Epidermal melanocyte (primary cell): Measurements from ENCODE around the gene NEBL.

ENCODE experiments used
- DNase-seq: peaks from one replicate; pipeline ENCODE4 v3.0.0; 2011; ENCODE audit warnings: low spot score; ENCODE audit not compliant: insufficient read length

NEBL gene

DNA sequence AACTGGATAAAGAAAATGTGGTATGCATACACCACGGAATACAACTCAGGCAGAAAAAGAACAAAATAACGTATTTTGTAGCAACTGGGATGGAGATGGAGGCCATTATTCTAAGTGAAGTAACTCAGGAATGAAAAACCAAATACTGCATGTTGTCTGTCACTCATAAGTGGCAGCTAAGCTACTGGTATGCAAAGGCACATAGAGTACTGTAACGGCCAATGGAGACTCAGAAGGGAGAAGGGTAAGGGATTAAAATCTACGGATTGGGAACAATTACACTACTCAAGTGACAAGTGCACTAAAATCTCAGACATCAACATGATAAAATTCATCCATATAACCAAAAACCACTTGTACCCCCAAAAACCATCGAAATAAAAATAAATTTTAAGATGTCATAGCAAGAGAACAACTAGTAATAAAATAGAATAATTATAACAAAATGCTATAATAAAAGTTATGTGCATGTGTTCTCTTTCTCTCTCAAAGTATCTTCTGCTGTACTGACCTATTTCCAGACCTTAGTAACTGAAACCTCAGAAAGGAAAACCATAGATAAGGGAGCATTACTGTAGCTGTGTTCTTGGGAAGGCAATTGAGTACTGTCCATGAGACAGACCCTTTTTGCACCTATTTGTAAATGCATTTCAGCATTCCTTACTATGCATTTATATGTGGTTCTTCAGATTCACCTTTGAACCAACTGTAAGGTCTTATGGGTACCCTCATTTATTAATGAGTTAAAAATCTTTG lies 6.7 kb upstream of the NEBL start:
- DNase-seq, result no peak

DNA sequence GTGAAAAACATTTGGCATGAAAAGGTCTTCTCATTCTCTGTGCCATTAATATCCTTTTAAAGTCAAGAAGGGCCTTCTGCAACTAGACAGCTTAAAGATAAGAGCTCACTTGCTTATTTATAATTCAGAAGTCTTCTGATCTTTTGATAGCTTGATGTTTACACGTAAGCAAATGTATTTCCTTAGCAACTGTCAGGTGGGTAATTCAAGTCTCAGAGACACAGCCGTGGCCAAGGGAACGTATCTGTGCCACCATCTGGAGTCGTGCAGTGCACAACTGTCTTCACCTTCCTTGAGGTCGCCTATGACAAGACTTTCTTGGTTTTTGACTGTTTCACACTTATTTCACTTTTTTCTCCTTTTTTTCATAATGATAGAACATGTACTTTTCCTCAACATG lies 4.0 kb upstream of the NEBL start:
- no peak for DNase-seq

DNA sequence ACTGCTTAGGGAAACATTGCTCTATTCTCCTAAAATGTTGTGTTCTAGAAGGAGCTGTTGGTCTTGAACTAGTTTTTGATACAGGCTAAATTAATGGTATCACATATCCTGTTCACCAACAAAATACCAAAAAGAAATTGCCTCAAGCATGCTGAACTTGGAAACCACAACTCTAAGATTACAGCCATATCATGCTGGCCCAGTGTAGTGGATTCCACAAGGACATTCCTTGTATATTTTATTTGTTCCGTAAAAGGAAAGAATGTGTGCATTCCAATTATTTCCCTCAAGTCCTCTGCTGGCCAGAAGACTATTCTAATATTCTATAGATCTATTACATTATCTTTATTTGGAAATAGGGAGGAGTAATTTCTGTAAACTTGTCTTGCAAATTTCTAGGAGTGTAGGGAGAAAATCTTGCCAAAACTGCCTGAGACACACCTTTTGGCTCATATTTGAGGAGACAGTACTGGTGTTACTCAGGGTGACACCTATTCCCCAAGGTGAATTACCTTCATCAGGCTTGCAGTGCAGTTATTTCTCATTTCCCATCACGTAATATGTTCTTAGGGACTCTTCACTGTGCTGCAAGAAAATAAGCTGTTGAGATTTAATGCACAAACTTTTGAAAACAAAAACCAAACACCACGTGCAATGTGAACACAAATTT lies 1.9 kb upstream of the NEBL start:
- no peak for DNase-seq

DNA sequence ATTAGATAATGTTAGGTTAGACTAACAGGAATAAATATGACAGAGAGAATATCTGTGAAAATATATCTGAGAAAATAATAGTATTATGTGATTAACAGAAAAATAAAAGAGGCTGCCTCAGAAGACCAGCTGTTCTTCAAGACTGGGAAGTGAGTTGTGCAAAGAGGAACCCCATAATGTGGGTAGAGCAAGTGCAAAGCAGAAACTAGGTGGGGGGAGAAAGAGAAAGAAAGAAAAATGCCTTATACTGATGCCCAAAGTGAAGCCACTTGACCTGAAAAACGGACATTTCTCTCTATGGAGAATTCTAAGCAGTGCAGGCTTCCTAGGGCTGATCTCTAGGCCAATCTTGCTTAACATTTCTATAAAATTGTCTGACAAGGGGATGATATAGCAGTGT lies 3.8 kb downstream of the NEBL start:
- no peak for DNase-seq

DNA sequence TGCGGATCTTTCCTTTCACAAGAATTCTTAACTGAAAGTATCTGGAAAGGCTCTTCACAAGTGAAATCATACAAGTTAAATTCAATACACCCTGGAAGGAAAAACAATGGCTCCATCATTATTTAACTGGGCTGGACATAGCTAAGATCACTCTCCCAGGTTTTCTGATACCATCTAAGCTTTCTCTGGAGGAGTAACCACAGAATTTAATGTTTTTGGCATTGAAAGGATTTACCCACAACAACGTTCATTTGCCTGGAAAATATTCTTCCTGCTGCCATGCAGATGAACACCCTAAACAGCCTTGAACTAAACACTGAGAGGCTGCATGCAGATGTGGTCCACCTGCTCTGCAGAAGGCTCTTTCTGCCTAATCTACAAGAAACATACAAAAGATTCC lies 4.3 kb downstream of the NEBL start:
- DNase-seq, result no peak

DNA sequence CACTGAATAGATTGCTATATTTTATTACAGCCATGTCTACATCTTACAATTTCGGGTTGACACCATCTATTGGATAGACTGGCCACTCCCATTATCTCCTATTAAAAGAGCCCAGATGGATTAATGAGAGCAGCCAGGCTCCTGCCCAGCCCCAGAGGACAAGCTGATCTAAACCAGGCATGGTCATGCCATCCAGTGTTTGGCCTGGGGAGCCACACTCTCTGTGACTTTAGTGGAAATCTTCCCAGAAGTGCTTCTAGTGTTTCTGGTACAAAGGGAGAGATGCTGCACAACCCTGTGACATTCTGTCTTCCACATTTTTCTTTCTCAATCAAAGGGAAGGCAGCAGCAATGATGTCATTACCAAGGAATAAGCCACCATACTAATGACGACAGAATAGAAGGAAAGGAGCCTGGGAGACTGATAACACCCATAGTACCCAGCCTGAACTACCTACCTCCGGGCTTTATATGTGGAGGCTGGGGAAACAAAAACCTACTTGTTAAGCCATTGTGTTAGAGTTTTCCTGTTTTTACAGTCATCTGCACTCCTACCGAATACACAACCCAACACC lies 5.0 kb downstream of the NEBL start:
- DNase-seq, result no peak

DNA sequence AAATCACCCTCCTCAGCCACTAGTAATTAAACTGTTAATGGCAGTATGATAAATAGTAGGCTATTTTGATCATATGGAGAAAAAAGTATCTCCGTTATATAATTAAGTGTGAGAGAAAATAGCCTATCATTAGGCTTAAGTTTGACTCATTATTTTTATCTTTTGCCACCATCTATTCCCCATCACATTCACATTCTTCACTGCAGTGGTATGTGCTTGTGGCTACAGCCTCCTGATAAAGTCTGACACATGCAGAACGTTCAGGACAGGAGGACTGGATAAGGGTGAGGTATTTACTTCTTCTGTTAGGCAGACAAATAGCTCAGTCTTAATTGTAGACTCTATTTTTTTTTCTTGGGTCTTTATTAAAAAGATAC lies 5.8 kb downstream of the NEBL start:
- no peak for DNase-seq

DNA sequence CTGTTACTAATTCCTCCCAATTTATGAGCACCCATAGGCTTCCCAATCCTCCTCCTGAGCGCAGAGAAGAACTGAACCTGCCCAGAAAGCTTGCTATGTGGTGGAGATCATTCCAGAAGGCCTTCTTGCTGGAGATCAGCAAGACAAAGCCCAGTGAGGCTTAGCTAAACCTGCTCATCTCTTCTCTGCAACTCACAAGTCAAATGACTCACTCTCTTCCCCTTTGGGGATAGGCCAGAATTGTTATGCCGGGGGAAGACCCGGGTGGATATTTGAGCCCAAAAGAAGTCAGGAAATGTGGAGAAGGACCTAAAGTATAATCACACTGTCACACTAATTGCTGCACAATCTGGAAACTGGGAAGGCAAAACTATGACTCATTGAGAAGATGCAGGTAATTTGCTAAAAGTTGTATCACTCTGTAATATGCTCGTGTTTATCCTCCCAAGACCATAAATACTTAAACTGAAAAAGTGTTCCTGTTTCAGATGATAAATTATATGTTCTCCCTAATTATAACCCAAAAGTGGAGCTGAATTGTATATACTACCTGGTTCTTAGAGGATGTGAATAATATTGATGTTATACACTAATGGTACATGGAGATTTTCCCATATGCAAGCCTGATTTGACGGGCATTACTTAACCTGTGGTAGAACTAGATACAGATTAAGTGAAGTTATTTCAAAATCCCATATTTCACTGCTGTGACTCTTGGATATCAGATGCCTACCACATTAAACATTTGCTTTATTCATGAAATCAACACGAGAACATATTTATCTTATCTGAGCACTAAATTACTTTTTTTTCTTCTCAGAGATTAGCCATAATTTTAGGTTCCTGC lies 6.4 kb downstream of the NEBL start:
- no peak for DNase-seq

DNA sequence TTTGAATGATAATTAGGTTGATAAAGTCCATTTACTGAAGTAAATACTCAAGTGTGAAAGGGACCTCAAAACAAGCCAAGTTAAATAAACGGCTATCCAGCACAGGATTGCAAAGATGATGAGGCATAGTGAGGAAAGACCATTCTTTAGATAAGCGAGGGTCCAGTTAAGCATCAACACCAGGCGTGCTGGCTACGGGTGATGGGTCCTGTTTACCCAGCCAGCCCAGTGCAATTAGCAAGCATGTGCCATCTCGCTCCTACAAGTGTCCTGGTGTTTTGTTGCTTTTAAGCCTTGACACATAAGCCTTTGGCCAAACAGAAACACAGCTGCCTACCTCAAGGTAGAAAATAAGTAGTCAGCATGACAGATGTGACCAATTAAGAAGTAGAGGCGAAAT lies 7.1 kb downstream of the NEBL start:
- no peak for DNase-seq

DNA sequence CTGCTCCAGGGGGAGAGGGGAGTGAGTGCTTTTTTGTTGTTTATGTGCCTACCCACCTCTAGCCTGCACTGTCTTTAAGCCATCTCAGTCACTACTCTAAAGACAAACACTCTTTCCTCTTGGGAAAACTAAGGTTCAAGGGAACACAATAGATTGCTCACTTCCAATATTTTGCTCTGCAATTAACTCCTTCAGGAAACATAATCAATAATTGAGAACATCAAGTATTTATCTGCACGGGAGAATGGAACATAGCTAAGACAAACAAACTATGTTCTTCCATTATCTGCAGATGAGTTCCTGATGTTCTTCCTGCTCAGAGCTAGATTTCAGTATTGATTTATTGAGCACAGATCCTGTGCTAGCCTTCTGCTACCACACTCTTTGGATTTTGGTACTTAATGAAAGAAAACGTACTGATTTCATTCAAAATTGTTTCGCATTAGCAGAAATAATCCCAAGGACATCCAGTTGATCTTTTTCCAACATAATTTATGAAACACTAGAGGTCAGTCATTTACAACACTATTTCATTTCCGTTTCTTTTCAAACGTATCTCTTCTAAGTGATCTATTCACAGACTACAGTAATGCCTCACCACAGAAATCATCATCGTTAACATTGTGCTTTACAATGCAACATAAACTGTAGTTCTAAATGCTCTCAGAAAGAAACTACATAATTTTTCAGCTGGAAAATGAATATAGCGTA lies 8.3 kb downstream of the NEBL start:
- DNase-seq, result no peak

DNA sequence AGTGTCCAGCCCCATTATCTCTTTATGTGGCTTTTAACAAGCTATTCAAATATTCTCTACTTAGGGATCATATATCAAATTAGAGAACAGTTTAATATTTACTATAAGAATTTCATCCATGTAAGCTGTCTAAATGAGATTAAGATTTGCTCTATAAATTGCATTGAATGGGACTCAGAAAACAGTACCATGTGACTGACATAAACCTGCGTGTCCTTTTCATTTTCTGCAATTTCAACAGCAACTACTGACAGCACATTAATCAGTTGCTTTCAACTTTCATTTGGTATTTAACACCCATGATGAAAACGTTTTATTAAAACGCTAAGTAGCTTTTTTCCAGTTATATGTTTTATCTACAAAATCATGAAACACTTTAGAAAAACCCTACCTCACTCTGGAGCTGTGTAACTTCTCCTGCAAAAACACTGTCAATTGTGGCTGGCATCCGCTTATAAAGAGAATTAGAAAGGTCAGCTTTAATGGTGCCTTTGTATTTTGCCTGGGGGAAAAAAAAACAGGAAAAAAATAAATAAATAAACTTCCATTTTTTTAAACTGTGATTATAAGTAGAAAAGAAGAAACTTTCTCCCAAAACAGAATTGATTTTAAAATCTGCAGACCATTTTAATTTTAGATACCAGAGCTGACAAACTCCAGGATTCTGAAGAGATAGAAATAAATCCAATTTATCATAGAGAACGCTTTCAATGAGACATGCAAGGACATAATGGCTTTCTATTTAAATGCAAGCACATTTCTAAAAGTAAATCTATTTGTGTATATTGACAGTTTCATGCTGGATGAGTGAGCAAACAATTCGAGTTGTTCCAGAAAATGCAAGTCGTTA lies 9.2 kb downstream of the NEBL start:
- DNase-seq, result no peak

DNA sequence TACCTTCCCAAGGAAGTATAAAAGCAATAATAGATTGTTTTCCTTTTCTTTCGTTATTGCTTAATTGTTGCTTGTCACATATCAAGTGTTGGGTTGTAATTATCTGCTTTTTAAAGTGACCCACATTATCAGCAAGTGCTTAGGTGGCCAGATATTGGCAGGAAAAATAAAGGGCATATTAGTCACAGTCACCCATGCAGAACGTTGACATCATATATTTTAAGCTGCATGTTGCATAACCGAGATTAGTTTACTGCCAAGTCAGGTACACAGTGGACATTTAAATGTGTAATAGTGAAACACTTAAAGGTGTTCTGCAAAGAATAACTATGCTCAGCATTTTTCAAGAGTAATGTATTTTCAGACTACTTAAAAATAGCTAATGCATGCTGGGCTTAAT lies 11.4 kb downstream of the NEBL start:
- DNase-seq, result no peak

DNA sequence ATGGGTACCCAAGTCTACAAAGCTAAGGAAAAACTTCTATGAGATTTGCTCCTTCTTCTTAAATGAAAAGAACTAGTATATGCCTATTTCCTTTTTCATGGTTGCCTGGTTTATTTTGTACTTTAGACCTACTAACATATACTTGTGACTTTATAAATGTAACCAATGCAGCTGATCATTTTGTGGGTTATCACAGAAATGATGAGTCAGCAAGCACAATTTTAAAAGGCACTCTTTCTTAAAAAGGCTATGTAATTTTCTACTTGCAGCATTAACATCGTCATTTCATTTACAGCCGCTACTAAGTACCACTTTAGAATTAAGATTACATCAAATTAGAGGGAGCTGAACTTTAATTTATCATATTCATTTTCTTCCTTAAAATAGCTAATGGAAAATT lies 13.6 kb downstream of the NEBL start:
- DNase-seq, result no peak

DNA sequence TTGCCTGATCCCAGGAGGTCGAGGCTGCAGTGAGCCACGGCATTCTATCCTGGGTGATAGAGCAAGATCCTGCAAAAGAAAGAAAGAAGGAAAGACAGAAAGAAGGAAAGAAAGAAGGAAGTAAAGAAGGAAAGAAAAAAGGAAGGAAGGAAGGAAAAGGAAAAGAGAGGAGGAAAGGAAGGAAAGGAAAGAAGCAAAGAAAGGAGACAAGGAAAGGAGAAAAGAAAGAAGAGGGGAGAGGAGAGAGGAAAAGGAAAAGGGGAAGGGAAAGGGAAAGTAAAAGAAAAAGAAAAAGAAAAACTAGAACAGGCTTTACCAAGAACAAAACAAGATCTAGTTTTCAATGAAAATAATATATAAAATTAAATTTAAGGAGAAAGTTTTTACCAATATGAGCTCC lies 15.0 kb downstream of the NEBL start:
- DNase-seq, result no peak

DNA sequence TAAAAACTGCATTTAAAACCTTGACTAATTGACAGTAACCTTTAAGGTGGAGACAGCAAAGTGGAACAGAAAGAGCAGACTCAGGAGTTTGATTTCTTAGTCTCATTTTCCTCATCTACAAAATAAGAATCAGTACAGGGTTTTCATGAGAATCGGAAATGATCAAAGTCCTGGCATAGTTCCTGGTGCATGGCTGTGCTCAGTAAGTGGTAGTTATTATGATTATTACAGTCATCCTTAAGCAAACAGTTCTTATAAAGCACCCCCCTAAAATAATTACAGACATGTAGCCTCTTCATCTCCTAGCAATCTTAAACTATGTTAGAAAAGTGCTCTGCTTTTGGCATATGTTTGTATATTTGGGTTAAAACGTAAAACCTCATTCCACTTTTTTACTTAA lies 18.0 kb downstream of the NEBL start:
- no peak for DNase-seq

DNA sequence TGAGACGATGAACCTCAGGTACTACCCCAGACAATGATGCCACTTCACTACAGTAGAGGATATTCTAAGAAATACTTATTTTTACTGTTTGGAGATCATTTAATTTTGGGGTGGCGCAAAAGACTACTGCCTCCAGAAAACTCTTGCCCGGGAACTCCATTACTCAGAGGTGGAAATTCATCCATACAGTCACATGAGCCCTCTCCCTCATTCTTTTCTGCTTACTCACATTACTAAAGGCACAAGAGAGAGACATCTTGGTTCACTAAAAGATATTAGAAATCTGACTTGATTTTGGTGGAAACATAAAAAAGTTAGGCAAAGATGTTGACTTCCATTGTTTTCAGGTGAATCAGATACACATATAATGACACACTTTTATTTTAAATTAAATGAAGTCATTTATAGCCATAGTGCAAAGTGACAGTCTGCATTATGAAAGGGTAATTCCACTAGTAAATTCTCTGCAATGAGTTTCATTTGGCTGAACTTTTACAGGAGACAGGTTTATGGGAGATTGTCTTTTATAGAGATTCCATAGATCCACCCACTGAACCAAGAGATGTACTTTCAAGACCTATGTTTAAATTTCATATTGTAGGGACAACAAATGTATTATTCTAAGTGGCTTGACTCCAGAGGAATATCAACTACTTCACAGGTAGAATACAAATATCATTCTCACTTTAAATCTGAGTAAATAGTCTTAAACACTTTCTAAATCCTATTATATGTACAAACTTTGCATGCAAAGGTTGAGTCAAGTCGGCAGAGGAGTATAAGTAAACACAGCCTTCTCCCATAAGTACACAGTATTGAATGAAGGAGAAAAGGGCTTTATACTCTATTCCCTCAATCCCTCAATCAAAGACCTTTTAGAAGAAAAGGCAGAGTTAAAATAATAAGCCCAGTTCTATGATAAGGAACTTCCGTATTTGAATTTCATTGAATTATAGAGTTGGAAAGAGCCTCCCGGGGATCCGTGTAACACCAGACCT lies 18.8 kb downstream of the NEBL start:
- no peak for DNase-seq

DNA sequence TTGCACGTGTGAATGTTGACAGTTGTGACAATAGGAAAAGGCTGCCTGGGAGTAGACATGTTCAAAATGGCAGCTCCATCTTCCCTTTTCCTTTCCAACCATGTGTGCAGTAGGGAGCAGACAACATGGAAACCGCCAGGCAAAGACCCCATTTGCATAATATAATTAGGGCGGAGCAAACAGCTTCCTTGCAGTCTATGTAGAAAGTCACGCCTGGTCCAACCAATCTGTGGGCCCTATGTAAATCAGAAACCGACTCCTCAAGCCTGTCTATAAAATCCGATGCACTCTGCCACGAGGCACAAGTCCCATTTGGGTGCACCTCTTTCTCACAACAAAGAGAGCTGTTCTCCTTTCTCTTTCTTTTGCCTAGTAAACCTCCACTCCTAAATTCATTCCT lies 19.6 kb downstream of the NEBL start:
- no peak for DNase-seq

DNA sequence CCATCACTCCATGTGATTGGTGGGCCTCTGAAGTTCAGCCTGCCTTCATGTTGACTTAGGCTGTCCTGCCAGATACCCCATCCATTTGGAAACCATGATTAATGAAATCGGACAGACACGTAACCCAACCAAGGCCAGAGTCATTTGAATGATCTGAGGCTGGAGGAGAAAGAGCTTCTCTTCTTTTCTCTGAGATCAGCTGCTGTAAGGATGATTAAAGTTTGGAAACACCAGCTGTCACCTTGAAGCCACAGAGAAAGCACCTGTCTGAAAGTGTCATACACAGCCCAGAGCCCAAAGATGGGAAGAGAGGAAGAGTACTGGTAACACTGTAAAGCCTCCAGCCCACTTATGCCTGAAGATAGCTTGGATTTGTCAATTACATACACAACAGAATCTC lies 22.9 kb downstream of the NEBL start:
- DNase-seq, result no peak

DNA sequence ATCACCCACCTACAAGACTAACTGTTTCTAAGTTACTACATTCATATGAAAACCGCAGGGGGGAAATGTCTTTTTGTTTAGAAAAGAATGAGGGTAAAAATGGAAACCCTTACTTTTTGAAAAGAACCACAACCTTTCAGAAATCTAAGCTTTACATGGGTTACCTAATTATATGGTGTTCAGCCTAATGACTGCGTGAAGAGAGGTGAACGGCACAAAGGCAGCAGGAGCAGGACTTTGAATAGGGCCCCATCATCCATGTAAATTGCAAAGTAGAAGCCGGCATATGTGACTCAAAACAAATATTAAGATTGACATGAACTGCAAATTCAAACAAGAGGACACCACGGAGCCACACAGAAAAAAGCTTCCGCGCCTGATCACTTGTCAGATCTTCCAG lies 25.1 kb downstream of the NEBL start:
- DNase-seq, result no peak
